T47D (cell line): ENCODE results near the gene THEM5.

Source experiments
- DNase-seq, 2 experiments: peaks; one replicate each; pipeline versions ENCODE4 v3.0.0 to v3.0.0-alpha.2; 2011 to 2012; ENCODE audit warnings: low read depth in 1 of 2, low spot score in 1 of 2
- JUND ChIP-seq: IDR thresholded peaks from 2 replicates; pipeline ENCODE4 v1.6.1; 2012; ENCODE audit warnings: low read depth
- in situ Hi-C: cut with HindIII; loops from 2 replicates; pipeline ENCODE4 v1.10.0; 2016; ENCODE audit warnings: low sequenced_read_pairs, low pct_unique_long_range_greater_than_20kb

THEM5 gene

DNA sequence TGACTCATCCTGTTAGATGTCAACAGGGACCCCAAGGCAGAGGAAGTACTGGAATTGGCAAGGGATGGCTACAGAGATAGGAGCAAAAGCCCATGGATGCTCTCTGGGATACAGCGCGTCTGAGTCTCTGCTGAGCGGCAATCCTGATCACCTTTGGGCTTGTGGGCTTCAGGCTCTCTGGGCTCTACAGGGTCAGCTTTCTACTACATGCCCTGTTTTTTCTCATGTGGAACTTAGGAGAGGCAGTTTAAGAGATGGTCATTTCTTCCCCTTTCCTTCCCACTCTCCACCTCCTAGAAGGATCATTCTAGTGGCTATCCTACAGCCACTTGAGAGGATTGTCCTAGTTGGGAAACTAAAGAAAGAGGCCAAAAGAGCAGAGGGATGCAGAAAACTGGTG is 49.6 kb downstream of the THEM5 start:
- no peak for TF ChIP-seq JUND
- in situ Hi-C loops = no loop called here
- DNase-seq = no peak

DNA sequence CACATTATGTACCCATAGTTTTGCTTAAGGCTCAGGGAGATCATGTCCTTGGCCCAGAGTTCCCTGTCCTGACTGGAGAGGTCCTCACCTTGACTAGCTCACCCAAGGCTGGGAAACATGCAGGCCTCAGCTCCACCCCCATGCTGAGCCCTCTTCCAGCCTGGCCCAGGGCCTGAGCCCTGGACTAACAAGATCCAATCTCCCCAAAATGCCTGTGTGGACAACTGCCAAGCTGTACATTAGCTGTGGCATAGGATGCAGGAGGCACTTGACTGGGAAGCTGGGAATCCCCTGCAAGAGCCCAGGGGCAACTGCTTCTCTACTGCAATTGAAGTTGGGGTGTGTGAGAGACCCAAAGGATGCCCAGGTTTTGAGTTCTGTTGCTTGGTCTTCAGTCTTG is 50.3 kb downstream of the THEM5 start:
- in situ Hi-C loops = no loop called here
- DNase-seq = peak; percentile 71 to 75
- no peak for TF ChIP-seq JUND

DNA sequence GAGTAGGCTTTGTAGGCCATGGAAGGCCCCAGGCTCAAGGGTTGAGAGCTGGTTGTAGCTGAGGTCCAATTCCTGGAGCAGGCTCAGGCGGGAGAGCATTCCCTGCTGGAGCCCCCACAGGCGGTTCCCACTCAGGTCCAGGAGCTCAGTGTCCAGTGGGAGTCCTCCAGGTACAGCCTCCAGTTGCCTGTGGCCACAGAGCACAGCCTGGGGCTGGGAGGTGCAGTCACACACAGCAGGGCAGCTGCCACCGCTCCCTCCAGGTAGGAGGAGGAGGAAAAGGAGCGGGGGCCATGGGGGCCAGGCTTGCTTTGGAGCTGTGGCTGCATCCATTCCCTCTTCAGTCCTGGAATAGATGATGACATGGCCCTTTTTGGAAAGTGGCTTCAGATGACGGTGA is 51.1 kb downstream of the THEM5 start:
- TF ChIP-seq JUND = no peak
- in situ Hi-C loops = no loop called here
- no peak for DNase-seq

DNA sequence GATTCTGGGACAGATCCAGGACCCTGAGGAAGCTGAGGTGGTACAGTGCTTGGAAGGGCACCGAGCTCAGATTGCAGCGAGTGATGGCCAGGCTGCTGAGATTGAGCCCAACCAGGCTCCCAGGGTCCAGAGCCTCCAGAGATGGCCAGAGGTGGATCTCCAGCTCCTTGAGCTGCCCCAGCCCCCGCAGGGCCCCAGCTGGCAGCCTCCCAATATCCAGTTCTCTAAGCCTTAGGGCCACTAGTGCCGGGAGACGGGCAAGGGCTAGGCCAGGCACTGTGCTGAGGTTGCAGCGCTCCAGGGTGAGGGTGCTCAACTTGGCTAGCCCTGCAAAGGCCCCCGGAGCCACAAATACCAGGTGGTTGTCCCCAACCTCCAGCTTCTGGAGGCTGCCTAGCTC is 51.7 kb downstream of the THEM5 start:
- in situ Hi-C loops = no loop called here
- no peak for TF ChIP-seq JUND

DNA sequence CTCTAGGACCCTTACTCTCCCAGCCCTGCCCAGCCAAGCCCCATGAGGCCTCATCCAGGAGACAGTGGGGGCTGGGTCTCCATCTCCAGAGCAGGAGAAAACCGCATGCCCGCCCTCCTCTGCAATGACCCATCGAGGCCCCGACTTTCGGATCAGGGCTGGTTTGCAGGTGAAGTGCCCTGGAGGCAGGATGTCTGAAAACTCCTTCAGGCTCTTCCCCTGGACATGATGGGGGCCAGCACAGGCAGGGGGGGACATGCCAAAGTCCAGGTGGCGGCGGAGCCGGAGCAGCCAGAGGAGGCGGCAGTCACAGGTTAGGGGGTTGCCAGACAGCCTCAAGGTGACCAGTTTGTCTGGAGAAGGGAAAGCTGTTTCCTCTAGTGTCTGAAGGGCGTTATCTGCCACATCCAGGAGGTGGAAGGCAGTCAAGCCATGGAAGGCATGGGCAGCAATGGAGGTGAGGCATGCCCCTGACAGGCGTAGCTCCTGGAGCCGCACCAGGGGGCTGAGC is 52.1 kb downstream of the THEM5 start:
- no peak for TF ChIP-seq JUND
- in situ Hi-C loops = no loop called here
- DNase-seq = no peak

More for the DNA sequence above, 51.7 kb downstream of the THEM5 start:
- no peak for DNase-seq

DNA sequence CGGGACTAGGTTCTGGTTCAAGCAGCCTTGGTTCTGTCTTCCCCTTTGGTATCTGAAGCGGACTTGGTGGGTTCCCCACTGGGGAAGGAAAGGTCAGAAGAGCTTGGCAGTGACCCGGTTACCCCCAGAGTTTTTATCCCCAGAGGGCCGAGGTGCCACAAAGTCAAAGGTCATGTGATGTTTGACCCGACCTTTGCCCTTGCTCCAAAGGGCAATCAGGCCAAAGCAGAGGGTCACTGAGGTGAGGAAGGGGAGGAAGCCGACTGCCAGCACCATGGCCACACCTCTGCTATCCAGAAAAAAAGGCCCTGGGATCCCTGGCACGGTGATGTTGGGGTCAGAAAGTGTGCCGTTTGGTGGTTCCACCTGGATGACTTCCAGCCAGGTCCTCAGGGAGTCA is 52.7 kb downstream of the THEM5 start:
- TF ChIP-seq JUND = no peak
- in situ Hi-C loops = no loop called here
- DNase-seq = no peak

DNA sequence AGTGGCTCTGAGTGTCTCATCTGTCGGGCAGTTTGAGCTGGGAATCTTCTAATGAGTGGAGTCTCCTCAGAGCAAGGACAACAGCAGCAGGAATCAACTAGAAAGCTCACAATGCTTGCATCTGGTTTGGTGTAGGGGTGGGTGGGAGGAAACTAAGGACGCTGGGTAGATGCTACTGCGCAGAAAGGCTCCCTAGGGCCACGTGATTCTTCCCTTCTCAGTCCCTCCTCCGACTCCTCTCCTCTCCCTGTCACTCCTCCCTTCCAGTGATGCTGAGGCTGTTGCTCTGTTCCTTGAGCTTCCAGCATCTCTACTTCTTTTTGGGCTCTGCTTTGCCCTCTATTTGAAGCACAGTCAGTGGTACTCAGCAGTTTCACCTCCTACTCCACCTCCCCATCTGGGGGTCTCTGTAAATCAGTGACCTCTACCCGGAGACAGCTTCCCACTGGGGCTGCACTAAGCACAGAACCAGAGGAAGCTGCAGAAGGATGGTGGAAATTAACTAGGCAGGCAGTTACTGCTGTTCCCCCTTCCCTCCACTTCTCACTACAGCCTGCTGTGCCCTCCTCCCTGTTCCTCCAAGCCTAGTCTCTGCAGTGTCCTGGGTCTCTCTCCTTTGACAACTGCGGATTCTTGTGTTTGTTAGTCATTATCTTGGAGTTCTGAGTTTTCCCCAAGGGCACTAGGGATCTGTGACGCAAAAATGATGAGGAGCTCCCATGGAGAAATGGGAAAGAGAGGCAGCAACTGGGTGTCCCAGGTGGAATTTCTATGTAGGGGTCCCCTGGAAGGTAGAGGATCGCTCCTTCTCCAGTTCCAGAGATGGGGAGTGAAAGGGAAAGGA is 54.1 kb downstream of the THEM5 start:
- TF ChIP-seq JUND = no peak
- in situ Hi-C loops = no loop called here
- no peak for DNase-seq

DNA sequence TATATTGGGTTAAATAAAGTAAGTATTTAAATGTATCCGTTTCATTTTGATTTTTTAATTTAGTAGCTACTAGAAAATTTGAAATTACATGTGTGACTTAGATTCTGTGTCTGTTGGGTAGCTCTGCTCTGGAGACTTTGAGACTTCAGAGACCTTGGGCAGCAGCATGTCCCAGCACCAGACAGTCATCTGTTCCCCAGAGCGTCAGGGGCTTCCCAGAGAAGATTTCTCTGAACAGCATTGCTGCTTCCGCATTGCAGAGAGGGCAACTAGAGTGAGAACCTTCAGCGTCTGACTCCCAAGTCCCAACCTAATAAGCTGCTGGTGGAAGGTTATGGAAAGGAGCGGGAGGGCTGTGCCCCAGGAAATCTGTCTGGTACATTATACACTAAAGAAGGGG is 54.9 kb downstream of the THEM5 start:
- TF ChIP-seq JUND = no peak
- in situ Hi-C loops = no loop called here
- no peak for DNase-seq
